ENCODE measurements around the gene OSBPL5. TPM values are rescaled to one million over a fixed set of nuclear protein-coding genes. Genes with fewer than 3 reads are reported as not detected.
A peak's percentile ranks its signal among the peaks of the same experiment; 100 is the strongest.
"Not testable (repeated sequence)": the region's sequence is repeated elsewhere in the genome, so short reads cannot be mapped to it uniquely, and the experiment has no call there.

OSBPL5 gene
- total RNA-seq, 1 experiment from 2014 or later: 5.0 TPM

DNA sequence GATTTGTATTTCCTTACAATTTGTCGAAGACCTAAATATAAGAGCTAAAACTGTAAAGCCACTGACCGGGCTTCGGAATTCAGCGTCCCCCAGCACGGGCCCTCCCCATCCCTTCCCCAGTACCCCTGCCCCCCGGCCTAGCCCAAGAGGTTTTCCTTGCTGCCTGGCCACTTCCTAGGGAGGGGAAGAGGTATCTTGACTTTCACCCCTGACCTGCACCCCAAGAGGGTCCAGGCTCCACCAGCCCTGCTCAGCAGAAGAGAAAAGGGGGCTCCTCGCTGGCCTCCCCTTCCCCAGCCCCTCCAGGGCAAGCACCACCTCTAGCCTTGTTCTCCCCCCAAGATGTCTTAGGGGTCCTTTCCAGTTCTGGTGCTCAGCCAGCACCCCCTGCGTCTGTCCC lies 81.8 kb downstream of the OSBPL5 start:
- DNase-seq (ENCODE audit: low read depth): no peak

DNA sequence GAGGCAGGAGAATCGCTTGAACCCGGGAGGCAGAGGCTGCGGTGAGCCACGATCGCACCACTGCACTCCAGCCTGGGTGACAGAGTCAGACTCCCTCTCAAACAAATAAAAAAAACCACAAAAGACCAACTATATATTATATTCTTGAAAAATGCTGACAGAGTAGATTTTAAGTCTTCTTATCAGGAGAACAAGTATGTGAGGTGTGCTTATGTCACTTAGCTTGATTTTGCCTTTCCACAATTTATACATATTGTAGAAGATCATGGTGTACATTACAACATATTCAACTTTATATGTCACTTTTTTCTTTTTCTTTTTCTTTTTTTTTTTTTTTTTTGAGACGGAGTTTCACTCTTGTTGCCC lies 83.7 kb downstream of the OSBPL5 start:
- DNase-seq (ENCODE audit: low read depth): no peak

DNA sequence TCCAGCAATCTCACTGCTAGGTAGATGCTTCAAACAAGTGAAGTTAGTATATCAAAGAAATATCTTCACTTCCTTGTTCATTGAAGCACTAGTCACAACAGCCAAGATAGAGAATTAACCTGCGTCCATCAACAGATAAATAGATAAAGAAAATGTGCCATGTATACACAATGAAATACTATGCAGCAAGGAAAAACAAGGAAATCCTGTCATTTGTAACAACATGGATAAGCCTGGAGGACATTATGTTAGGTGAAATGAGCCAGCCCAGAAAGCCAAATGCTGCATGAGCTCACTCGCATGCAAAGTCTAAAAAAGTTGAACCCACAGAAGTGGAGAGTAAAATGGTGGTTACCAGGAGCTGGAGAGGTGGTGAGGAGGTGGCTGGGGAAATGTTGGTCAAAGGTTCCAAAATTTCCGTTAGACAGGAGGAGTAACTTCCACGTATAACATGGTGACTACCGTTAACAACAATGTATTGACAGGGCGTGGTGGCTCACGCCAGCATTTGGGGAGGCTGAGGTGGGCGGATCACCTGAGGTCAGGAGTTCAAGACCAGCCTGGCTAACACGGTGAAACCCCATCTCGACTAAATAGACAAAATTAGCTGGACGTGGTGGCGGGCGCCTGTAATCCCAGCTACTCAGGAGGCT lies 84.3 kb downstream of the OSBPL5 start:
- DNase-seq (ENCODE audit: low read depth): no peak

DNA sequence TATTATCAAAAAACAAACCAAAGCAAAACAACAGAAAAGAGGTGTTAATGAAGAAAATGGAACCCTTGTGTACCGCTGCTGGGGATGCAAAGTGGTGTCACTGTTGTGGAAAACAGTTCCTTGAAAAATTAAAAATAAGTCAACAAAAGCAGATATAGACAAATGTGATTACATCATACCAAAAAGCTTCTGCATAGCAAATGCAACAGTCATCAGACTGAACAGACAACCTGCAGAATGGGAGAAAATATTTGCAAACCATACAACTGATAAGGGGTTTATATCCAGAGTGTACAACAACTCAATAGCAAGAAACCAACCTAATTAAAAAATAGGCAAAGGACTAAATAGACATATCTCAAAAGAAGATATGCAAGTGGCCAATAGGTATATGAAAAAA lies 85.0 kb downstream of the OSBPL5 start:
- no peak for DNase-seq (ENCODE audit: low read depth)

DNA sequence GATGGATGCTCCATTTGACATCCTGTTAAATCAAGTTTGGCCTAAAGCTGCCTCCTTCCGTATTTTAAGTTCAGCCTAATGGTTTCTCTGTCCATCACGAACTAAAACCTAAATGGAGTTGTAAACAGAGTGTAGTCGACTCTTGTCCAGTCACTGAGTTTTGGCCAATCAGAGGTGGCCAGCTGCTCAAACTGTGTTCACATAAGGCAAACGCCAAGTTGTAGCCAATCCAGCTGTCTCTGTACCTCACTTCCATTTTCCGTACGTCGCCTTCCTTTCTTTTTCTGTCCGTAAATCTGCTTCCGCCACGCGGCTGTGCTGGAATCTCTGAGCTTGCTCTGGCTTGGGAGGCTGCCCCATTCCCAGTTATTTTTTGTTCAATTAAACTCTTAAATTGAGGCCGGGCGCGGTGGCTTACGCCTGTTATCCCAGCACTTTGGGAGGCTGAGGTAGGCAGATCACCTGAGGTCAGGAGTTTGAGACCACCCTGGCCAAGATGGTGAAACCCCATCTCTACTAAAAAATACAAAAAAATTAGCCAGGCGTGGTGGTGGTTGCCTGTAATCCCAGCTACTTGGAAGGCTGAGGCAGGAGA lies 87.2 kb downstream of the OSBPL5 start:
- DNase-seq (ENCODE audit: low read depth): no peak

DNA sequence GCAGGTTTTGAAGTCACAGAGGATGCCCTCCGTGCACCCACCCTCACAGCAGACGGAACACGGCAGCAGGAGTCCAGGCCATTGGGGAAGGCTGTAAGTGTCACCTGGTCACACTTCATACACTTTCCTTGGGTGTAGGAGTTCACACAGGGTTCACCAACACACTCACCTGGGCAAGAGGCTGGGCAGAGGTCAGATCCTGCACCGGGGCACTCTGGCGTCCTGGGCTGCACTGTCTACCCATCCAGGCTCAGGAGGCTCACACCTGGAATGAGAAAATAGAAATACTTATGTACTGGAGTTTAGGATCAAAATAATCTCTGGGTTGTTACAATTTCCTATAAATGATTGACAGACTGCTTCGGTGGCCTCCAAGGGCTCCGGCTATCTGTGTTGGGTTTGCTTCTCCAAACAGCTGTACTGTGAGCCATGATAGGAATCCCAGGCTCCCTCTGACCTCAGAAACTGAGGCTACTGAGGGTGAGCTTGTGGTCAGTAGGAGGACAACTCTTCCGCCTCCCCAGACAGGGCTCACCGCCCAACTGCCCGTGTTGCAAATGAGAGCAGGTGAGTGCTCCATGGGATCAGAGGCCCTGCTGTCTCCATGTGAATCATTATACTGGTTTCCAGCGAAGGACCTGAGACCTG lies 87.8 kb downstream of the OSBPL5 start:
- no peak for DNase-seq (ENCODE audit: low read depth)

DNA sequence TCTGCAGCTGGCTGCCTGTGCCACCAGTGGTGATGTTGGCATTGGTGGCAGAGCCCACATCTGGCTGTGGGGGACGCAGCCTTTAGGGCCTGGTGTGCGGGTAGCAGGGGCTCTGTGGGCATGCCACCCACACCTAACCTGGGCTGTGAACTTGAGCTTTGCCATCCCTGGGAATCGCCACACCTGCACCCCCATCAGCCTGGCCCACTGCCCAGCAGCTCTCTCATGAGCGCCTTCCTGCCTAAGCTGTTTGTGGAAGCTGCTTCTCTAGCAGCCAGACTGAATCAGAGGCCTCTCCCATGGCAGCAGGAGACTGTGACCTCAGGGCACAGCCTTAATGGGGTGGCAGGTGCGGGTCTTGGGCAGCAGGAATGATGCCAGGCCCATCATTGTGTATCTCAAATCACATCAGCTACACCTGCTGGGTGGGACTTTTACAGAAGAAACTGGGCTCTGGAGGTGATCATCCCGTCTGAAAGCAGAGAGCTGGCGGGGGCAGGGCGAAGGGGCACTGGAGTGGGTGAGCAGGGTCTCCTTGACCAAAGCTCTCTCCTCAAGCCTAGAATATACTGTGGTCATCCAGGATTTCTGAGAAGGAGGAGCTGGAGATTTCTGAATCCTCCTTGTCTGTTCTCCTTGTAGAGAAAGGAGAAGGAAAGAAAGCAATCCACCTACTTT lies 90.1 kb downstream of the OSBPL5 start:
- peak; percentile 45 for DNase-seq (ENCODE audit: low read depth)

DNA sequence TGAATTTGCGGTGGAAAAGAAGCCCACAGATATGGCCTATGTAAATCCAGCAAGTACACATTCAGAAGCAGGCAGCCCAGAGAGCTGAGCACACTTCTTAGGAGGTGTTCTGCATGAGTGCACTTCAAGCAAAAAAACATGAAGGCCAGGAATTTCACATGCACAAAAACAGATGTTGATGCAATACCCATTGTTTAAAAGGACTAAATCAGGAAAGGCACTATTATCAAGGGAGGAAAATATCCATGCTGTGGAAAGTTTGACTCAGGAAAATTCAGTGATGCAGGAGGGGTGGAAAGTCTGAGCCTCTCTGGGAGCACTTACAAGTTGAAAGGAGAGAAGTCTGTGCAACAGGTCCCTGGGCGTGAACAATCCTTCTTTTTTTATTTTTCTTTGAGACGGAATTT lies 92.1 kb downstream of the OSBPL5 start:
- peak; percentile 50 for DNase-seq (ENCODE audit: low read depth)

DNA sequence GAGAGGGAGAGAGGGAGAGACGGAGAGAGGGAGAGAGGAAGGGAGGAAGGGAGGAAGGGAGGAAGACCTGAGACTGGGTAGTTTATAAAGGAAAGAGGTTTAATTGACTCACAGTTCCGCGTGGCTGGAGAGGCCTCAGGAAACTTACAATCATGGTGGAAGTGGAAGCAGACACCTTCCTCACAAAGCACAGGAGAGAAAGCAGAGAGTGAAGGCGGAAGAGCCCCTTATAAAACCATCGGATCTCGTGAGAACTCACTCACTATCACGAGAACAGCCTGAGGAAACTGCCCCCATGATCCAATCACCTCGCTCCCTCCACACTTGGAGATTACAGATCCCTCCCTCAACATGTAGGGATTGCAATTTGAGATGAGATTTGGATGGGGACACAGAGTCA lies 95.7 kb downstream of the OSBPL5 start:
- no peak for DNase-seq (ENCODE audit: low read depth)

DNA sequence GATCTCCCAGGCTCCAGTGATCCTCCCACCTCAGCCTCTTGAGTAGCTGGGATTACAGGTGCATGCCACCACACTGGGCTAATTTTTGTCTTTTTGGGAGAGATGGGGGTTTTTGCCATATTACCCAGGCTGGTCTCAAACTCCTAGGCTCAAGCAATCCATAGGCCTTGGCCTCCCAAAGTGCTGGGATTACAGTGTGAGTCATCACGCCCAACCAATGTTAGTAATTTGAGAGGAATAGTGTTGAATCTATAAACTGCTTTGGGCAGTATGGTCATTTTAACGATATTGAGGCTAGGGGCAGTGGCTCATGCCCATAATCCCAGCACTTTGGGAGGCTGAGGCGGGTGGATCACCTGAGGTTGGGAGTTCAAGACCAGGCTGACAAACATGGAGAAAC lies 98.8 kb downstream of the OSBPL5 start:
- peak; percentile 40 for DNase-seq (ENCODE audit: low read depth)

DNA sequence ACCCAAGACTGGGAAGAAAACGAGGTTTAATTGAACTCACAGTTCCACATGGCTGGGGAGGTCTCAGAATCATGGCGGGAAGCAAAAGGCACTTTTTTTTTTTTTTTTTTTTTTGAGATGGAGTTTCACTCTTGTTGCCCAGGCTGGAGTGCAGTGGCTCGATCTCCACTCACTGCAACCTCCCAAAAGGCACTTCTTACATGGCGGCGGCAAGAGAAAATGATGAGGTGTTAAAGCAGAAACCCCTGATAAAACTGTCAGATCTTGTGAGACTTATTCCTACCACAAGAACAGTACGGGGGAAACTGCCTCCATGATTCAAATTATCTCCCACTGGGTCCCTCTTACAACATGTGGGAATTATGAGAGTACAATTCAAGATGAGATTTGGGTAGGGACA lies 100.4 kb downstream of the OSBPL5 start:
- DNase-seq (ENCODE audit: low read depth): not testable (repeated sequence)

DNA sequence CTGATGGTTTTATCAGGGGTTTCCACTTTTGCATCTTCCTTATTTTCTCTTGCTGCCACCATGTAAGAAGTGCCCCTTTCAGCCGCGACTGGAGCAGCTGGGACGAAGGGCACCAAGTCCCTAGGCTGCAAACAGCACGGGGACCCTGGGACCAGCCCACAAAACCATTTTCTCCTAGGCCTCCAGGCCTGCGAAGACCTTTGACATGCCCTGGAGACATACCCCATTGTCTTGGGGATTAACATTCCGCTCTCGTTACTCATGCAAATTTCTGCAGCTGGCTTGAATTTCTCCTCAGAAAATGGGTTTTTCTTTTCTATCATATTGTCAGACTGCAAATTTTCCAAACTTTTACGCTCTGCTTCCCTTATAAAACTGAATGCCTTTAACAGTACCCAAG lies 101.2 kb downstream of the OSBPL5 start:
- peak; percentile 62 for DNase-seq (ENCODE audit: low read depth)

DNA sequence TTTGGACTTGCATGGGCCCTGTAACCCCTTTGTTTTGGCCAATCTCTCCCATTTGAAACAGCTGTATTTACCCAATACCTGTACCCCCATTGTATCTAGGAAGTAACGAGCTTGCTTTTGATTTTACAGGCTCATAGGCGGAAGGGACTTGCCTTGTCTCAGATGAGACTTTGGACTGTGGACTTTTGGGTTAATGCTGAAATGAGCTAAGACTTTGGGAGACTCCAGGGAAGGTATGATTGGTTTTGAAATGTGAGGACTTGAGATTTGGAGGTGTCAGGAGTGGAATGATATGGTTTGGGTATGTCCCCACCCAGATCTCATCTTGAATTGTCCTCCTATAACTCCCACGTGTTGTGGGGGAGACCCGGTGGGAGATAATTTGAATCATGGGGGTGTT lies 101.7 kb downstream of the OSBPL5 start:
- DNase-seq (ENCODE audit: low read depth): not testable (repeated sequence)

DNA sequence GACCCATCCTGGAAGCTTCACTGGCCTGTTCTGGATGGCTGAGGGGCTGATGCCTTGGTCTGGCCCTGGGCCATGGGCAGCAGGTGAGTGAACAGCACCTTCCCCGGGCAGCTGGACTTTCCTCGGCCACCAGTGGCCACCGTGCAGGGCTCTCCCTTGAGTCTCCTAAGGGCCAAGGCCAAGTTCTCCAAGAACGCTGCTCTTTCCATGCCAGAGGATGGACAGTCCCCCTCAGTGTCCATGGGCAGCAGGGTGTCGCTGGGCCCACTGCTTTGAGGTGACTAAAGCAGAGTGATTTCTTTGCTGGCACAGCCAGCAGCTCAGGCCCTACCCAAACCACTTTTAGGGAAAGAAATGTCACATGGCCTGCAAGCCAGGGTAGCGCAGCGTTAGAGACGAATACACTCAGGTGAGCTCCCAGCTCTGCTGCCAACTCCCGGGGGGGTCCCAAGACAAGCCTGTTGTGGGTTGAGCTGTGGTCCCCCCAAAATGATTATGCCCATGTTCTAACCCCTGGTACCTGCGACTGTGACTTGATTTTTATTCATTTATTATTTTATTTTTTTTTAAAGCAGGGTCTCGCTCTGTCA lies 104.6 kb downstream of the OSBPL5 start:
- DNase-seq (ENCODE audit: low read depth): no peak

DNA sequence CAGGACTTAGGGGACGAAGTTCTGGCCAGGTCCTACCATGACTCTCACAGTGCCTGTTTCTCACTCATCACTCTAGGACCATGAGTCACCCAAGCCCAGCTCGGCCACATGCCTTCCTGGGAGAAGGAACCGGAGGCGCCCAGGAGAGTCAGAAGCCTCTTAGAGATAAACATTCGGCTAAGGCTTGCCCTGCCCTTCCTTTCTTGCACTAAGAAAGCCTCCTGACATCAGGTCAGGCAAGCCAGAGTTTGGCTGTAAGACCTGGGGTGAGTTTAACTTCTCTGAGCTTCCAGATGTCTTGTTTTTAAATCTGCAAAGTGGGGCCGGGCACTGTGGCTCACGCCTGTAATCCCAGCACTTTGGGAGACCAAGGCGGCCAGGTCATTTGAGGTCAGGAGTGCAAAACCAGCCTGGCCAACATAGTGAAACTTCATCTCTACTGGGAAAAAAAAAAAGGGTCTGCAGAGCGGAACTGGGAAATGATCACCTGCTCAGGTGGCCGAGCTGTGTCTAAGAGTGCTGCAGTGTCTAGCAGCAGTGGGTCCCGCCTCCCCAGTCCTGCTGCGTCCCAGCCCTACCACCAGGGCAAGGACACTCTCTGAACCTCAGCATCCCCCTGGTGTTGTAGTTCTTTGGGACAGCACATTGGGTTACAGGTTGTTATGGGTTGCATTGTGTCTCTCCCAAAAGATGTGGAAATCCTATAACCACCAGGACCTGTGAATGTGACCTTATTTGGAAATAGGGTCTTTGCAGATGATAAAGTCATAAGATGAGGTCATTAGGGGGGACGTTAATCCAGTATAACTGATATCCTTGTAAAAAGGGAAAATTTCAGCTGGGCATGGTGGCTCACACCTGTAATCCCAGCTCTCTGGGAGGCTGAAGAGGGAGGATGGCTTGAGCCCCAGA lies 106.1 kb downstream of the OSBPL5 start:
- DNase-seq (ENCODE audit: low read depth): peak; percentile 95

DNA sequence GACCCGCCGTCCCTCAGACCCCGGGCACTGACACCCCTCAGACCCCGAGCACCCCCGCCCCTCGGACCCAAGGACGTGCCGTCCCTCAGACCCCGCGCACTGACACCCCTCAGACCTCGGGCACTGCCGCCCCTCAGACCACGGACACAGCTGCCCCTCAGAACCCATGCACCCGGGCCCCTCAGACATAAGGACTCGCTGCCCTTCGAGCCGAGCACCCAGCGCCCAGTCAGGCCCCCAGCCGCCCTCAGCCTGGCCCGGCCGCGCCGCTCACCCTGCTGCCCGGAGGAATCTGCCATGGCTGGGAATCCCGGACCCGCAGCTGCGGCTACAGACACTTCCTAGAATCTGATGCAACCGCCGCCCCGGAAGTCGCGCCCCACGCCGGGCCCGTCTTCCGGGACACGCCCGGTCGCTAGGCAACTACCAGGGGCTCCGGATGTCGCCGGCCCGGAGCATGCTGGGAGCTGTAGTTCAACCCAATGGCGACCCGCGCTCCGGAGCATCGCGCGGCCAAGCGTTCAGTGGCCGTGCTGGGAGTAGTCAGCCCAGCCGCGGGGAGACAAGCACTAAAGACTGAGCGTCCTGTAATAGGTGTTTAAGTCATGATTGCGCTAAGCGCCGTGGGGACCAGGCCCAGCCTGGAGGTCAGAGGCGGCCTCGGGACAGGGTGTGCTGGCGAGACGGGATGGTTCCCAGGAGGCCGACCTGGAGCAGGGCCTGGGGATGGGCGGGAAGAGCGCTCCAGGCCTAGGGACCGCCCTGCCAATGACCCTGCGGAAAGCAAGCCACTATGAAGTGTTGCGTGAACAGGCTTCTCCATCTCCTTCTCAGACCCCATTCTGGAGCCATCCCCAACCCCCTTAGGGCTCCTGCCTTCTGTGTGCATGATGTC lies 107.8 kb downstream of the OSBPL5 start, which contains the start of gene CARS1:
TSS of gene CARS1 (minus strand) at position 355 of the 895 bp plus-strand sequence. CDS start at position 299, 56 bp downstream.
- peak; percentile 96 for DNase-seq (ENCODE audit: low read depth)

DNA sequence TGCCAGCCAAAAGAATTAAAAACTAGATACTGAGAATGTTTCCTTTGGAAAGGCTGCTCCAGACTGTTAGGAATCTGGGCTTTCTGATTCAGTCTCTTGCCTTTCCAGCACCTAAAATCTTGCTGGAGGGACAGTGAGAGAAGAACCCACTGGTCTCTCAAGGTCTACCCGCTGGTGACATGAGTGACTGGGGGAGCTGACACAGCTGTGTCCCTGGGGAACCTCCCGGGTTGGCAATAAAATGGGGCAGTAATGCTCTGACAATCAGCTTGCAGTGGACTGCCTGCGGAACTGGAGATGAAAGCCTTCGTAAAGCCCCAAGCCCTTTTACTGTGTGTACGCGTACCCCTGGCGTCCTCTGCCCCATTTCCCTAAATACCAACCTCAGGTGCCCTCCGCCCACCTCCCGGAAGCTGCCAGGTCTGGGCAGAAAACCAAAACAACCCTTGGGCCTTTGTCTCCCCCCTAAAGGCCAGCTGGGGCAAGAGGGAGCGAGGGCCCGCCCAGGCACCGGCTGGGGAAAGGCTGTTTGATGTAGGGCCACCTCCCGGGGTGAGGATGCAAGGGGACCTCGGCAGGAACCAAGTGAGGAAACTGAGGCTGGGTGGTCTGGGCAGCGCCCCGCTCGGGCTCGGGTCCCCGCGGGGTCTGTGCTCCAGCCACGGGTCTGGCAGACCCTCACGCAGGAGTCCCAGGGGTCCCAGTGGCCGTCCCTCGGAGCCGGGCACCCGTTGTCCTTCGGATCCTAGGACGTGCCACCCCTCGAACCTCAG lies 108.6 kb downstream of the OSBPL5 start:
- DNase-seq (ENCODE audit: low read depth): peak; percentile 24

DNA sequence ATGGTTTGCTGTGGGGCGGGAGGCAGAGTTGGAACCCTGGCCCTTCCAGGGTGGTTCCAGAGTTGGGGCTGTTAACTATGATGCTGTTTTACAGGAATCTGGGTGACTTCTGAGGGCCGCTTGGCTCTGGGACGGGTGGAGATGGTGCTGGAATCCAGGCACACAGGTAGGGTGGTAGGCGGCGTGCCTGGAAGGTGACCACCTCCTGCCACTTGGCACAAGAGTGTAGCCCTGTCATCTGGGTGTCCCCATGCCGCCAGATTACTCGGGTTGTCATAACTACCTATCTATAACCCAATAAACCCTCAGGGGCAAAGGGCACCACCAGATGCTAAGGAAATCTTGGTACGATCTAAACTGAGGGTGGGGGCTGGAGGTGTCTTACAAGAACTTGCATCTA lies 109.2 kb downstream of the OSBPL5 start:
- DNase-seq (ENCODE audit: low read depth): no peak

DNA sequence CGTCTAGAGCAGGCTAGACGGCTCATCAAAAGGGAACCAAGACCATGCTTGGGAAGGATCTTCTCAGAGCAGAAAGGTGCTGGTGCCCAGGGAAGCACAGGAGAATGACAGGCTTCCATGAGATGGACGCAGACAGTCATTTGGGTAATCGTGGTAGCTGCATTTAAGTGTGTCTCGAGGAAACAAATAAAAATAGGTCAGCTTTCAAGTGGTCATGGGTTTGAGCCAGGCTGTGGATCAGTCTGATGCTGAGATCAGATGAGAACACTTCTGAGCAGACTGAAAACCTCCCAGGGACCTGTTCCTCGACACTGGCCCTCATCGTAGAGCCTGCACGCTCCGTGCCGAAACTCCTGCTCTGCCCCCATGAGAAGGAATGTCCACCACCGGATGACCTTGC lies 112.5 kb downstream of the OSBPL5 start:
- no peak for DNase-seq (ENCODE audit: low read depth)

All from M059J (cell line).